Naive thymus-derived CD4-positive, alpha-beta T cell (primary cell): ENCODE data around the gene ISCA1. TPM values are rescaled to one million over a fixed set of nuclear protein-coding genes. Genes with fewer than 3 reads are reported as not detected.

ENCODE experiments used
- ATAC-seq: fragments of 150-1000 bp; cut with Tn5 transposase; 2 replicates; pipeline ENCODE4 v1.10.0; 2021; ENCODE audit warnings: mild to moderate bottlenecking, moderate library complexity
- CTCF ChIA-PET: fragments of 350-600 bp; sonication (Branson Sonifier 250); formaldehyde crosslinking; loops from one replicate; lab custom pipeline; 2021; ENCODE audit warnings: antibody characterized with exemption; lab: Charles Lee
- POLR2A ChIA-PET: fragments of 350-600 bp; sonication (Branson Sonifier 250); formaldehyde crosslinking; loops from one replicate; lab custom pipeline; 2021; ENCODE audit warnings: antibody characterized with exemption, inconsistent platforms; lab: Charles Lee
- DNase-seq, 9 donors: peaks; one replicate each; pipeline versions ENCODE4 v3.0.0 to v3.0.0-alpha.2; 2020 to 2022; ENCODE audit warnings: mixed read lengths in 1 of 9
- H3K27ac ChIP-seq: one replicate; pipeline ENCODE4 v1.7.0; 2013; ENCODE audit warnings: mild to moderate bottlenecking, low read depth, low read length, moderate library complexity
- H3K27me3 ChIP-seq, 2 donors: one replicate each; pipeline ENCODE4 v1.7.0; 2013; ENCODE audit warnings: low read length in 2 of 2, mild to moderate bottlenecking in 2 of 2, moderate library complexity in 2 of 2; ENCODE audit not compliant: control insufficient read depth in 2 of 2, insufficient read depth in 2 of 2
- H3K36me3 ChIP-seq, 3 experiments: 1 replicate in 2 of 3; 2 replicates in 1 of 3; pipeline ENCODE4 v1.7.0; 2013; ENCODE audit warnings: low read length in 3 of 3, mild to moderate bottlenecking in 3 of 3, moderate library complexity in 1 of 3; ENCODE audit not compliant: insufficient read depth in 3 of 3, control insufficient read depth in 2 of 3
- H3K4me1 ChIP-seq, 2 donors: one replicate each; pipeline ENCODE4 v1.7.0; 2013; ENCODE audit warnings: low read length in 2 of 2, mild to moderate bottlenecking in 2 of 2, moderate library complexity in 1 of 2; ENCODE audit not compliant: control insufficient read depth in 2 of 2, insufficient read depth in 2 of 2
- H3K4me3 ChIP-seq: 2 replicates; pipeline ENCODE4 v1.7.0; 2013; ENCODE audit warnings: mild to moderate bottlenecking, low read length
- H3K9me3 ChIP-seq, 3 experiments: 1 replicate in 2 of 3; 2 replicates in 1 of 3; pipeline ENCODE4 v1.7.0; 2013; ENCODE audit warnings: low read length in 3 of 3; ENCODE audit not compliant: control insufficient read depth in 2 of 3
- H3K27ac Mint-ChIP-seq, 9 donors: one replicate each; pipeline ENCODE4 v1.8.0; 2020 to 2022; ENCODE audit warnings: mixed read lengths in 9 of 9, mild to moderate bottlenecking in 8 of 9, moderate library complexity in 5 of 9, inconsistent platforms in 2 of 9
- H3K27me3 Mint-ChIP-seq, 5 donors: one replicate each; pipeline ENCODE4 v1.8.0; 2021 to 2022; ENCODE audit warnings: mixed read lengths in 5 of 5, mild to moderate bottlenecking in 1 of 5
- H3K36me3 Mint-ChIP-seq, 5 donors: one replicate each; pipeline ENCODE4 v1.8.0; 2020 to 2022; ENCODE audit warnings: mixed read lengths in 5 of 5, mild to moderate bottlenecking in 3 of 5, inconsistent platforms in 1 of 5
- H3K4me1 Mint-ChIP-seq, 7 donors: one replicate each; pipeline ENCODE4 v1.8.0; 2020 to 2022; ENCODE audit warnings: mixed read lengths in 7 of 7, mild to moderate bottlenecking in 3 of 7, inconsistent platforms in 1 of 7
- H3K4me3 Mint-ChIP-seq, 10 donors: one replicate each; pipeline ENCODE4 v1.8.0; 2020 to 2022; ENCODE audit warnings: mild to moderate bottlenecking in 10 of 10, mixed read lengths in 10 of 10, moderate library complexity in 6 of 10, inconsistent platforms in 2 of 10
- H3K9me3 Mint-ChIP-seq, 11 donors: one replicate each; pipeline ENCODE4 v1.8.0; 2020 to 2022; ENCODE audit warnings: mixed read lengths in 11 of 11, mild to moderate bottlenecking in 4 of 11, inconsistent platforms in 1 of 11, moderate library complexity in 1 of 11
- intact Hi-C, 2 donors: fragments of 100-400 bp; cut with micrococcal nuclease; formaldehyde crosslinking; loops; one replicate each; pipeline ENCODE4 v1.15.1; 2023
- polyA plus RNA-seq, 2 donors: library from polyadenylated mRNA; unstranded; fragments of 300-500 nt; fragmentation: Illumina TruSeq; gene quantifications; one replicate each; pipeline ENCODE4 v1.2.3, GENCODE V29; 2021
- total RNA-seq, 6 experiments: library from RNA in 5 of 6; stranded (reverse) in 5 of 6; gene quantifications; 1 replicate in 5 of 6; 2 replicates in 1 of 6; pipeline ENCODE4 v1.2.3 and lab custom pipeline; 2021 to 2026

Gene ISCA1
- total and polyA plus RNA-seq, 7 experiments from 2014 or later = 26.3 to 62.3 (median 38.4) TPM

DNA sequence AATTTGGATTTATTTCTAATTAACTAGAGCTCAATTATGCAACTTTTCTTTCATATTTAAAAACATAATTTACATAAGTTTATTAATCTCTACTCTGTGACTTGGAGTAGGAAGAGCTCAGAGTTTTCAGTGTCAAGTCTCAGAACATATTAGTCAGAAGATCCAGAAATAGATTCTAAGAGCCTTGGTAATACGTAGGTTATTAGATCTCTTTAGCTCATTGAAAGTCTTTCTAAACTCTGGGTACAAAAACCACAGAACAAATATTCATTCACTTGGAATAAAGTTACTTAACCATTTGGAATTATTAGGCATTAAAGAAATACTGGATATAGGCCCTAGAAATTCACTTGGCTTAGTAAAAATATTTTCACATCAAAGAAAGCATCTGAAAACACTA, 26.3 kb upstream of the ISCA1 start:
- ChIA-PET CTCF (interaction anchor here (0.7 kb wide), 2 partner anchors 9 to 52 kb away, joined by 3 read pairs; no protein-coding TSS in a partner anchor), POLR2A (interaction anchor here (0.8 kb wide), 1 partner anchor 9 kb away, joined by 4 read pairs; no protein-coding TSS in a partner anchor)
- no peak overlapping the region for H3K27ac ChIP-seq
- Mint-ChIP-seq H3K36me3 (peaks cover 19 to 66% (median 50%) of the 10 kb centered on the region in 5 donors), H3K27ac (peak overlapping the region in 1 of 9 donors; percentile 69), H3K4me1 (peaks cover 4 to 32% (median 18%) of the 10 kb centered on the region in 7 donors), H3K4me3 (no peak overlapping the region), H3K27me3 (no peaks in the 10 kb centered on the region), H3K9me3 (peaks cover 0 to 5% (median 0%) of the 10 kb centered on the region in 11 donors)
- ATAC-seq (no peak), DNase-seq (no peak)
- H3K4me3 ChIP-seq = no peak overlapping the region
- no peaks in the 10 kb centered on the region for H3K9me3 ChIP-seq
- peaks cover 17 to 65% (median 21%) of the 10 kb centered on the region in 3 experiments for H3K36me3 ChIP-seq
- intact Hi-C loops = no loop called here
- no peaks in the 10 kb centered on the region for H3K4me1 ChIP-seq
- H3K27me3 ChIP-seq = no peaks in the 10 kb centered on the region

GRCh38 chr9:86304236-86304730, 21.9 kb upstream of the ISCA1 start:
- Histone ChIP-seq H3K4me1 (no peaks in the 10 kb centered on the region), H3K9me3 (no peaks in the 10 kb centered on the region), H3K27me3 (no peaks in the 10 kb centered on the region), H3K4me3 (no peak overlapping the region), H3K36me3 (peaks cover 20 to 69% (median 42%) of the 10 kb centered on the region in 3 experiments), H3K27ac (no peak overlapping the region)
- Mint-ChIP-seq H3K27me3 (no peaks in the 10 kb centered on the region), H3K4me1 (peaks cover 9 to 37% (median 26%) of the 10 kb centered on the region in 7 donors), H3K27ac (peak overlapping the region in 8 of 9 donors; percentile 14 to 84 (median 58)), H3K4me3 (peak overlapping the region in 1 of 10 donors; percentile 5), H3K36me3 (peaks cover 8 to 51% (median 45%) of the 10 kb centered on the region in 5 donors), H3K9me3 (peaks cover 0 to 2% (median 0%) of the 10 kb centered on the region in 11 donors)
- ATAC-seq (no peak), DNase-seq (no peak)
- intact Hi-C loops = loop anchor here (5.0 kb wide), 1 partner anchor 33 kb away; no protein-coding TSS in a partner anchor
- ChIA-PET CTCF (no interaction called here), POLR2A (interaction anchor here (1.2 kb wide), 1 partner anchor 22 kb away, joined by 5 read pairs; the partner anchor contains the start of gene ISCA1)

- ATAC-seq = peak; percentile 79
- CTCF ChIA-PET = no interaction called here
These were observed 21.1 kb upstream of the ISCA1 start for GRCh38 chr9:86303316-86303975.

DNA sequence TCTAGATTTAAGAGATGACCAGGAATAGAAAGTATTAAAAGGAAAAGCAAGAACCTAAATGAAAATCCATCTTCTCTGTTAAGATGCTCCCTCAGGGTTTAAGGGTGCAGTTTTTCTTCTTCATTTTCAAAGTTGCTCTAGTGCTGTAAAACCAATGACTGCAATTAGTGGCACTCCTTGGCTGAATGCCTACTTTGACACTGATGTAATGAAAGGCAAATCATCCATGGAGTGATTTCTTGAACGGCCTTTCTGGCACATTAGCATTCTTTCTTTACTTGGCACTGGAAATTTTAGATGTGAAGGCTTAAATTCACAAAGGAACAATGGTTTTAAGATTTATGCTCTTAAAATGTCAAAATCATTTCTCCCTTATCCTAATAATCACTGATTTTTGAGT, 19.3 kb upstream of the ISCA1 start:
- peaks cover 8 to 57% (median 47%) of the 10 kb centered on the region in 5 donors for H3K36me3 Mint-ChIP-seq
- no peaks in the 10 kb centered on the region for H3K27me3 ChIP-seq
- CTCF ChIA-PET = no interaction called here
- no peaks in the 10 kb centered on the region for H3K4me1 ChIP-seq
- no peak overlapping the region for H3K27ac ChIP-seq
- peaks cover 0 to 2% (median 0%) of the 10 kb centered on the region in 11 donors for H3K9me3 Mint-ChIP-seq
- H3K27me3 Mint-ChIP-seq = no peaks in the 10 kb centered on the region
- peak overlapping the region in 4 of 9 donors; percentile 16 to 73 (median 51) for H3K27ac Mint-ChIP-seq
- DNase-seq (no peak), ATAC-seq (no peak)
- H3K9me3 ChIP-seq = no peaks in the 10 kb centered on the region
- POLR2A ChIA-PET = no interaction called here
- peaks cover 16 to 72% (median 51%) of the 10 kb centered on the region in 3 experiments for H3K36me3 ChIP-seq
- no peak overlapping the region for H3K4me3 ChIP-seq
- intact Hi-C loops = loop anchor here (2.0 to 5.0 kb wide), 2 partner anchors 19 to 36 kb away; partner anchors contain the start of gene ISCA1 (in 1 of the 2)
- peaks cover 12 to 43% (median 26%) of the 10 kb centered on the region in 7 donors for H3K4me1 Mint-ChIP-seq
- H3K4me3 Mint-ChIP-seq = no peak overlapping the region

More at GRCh38 chr9:86303316-86303975, 21.1 kb upstream of the ISCA1 start:
- Histone ChIP-seq H3K9me3 (no peaks in the 10 kb centered on the region), H3K27ac (peak overlapping the region; percentile 34), H3K4me1 (no peaks in the 10 kb centered on the region), H3K27me3 (no peaks in the 10 kb centered on the region), H3K4me3 (no peak overlapping the region), H3K36me3 (peaks cover 20 to 73% (median 43%) of the 10 kb centered on the region in 3 experiments)
- Mint-ChIP-seq H3K4me3 (peak overlapping the region in 7 of 10 donors; percentile 5 to 72 (median 42)), H3K36me3 (peaks cover 8 to 50% (median 43%) of the 10 kb centered on the region in 5 donors), H3K27ac (peak overlapping the region; percentile 37 to 87 (median 75)), H3K4me1 (peaks cover 9 to 37% (median 26%) of the 10 kb centered on the region in 7 donors), H3K9me3 (peaks cover 0 to 2% (median 0%) of the 10 kb centered on the region in 11 donors), H3K27me3 (no peaks in the 10 kb centered on the region)
- POLR2A ChIA-PET = interaction anchor here (1.2 kb wide), 2 partner anchors 9 to 21 kb away, joined by 3 to 5 read pairs; partner anchors contain the start of gene ISCA1
- intact Hi-C loops = loop anchor here (1.0 to 5.0 kb wide), 5 partner anchors 21 to 51 kb away; partner anchors contain the start of genes ISCA1 (in 2 of the 2) and TUT7 (in 1 of the 2)
- peak in 7 of 9 donors; percentile 8 to 45 (median 33) for DNase-seq

DNA sequence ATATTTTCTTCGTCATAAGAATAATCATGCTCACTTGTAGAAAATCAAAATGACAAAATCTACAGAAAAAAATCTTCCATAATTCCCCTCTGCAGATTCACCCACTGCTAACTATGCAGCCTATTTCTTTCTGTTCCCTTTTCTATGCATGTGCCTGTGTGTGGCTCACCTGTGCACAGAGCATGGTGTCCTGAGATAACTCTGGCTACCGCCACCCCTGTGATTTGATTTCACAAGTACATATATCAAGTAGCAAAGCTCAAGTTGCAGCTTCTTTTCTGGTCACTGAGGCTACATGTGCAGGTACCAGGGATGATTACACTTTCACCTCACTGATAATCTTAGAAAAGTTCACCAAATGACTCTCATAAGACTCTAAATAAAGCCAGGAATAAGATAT, 18.4 kb upstream of the ISCA1 start:
- H3K9me3 ChIP-seq = no peaks in the 10 kb centered on the region
- H3K36me3 ChIP-seq = peaks cover 16 to 69% (median 46%) of the 10 kb centered on the region in 3 experiments
- ATAC-seq = no peak
- H3K4me1 Mint-ChIP-seq = peaks cover 12 to 42% (median 26%) of the 10 kb centered on the region in 7 donors
- no peaks in the 10 kb centered on the region for H3K27me3 Mint-ChIP-seq
- H3K27me3 ChIP-seq = no peaks in the 10 kb centered on the region
- no peaks in the 10 kb centered on the region for H3K4me1 ChIP-seq
- no peak overlapping the region for H3K4me3 Mint-ChIP-seq
- ChIA-PET CTCF (no interaction called here), POLR2A (no interaction called here)
- DNase-seq = no peak
- intact Hi-C loops = loop anchor here (5.0 kb wide), 1 partner anchor 37 kb away; no protein-coding TSS in a partner anchor
- no peak overlapping the region for H3K4me3 ChIP-seq
- peak overlapping the region in 8 of 9 donors; percentile 3 to 76 (median 30) for H3K27ac Mint-ChIP-seq
- no peak overlapping the region for H3K27ac ChIP-seq
- peaks cover 0 to 2% (median 0%) of the 10 kb centered on the region in 11 donors for H3K9me3 Mint-ChIP-seq
- peaks cover 8 to 51% (median 44%) of the 10 kb centered on the region in 5 donors for H3K36me3 Mint-ChIP-seq

DNA sequence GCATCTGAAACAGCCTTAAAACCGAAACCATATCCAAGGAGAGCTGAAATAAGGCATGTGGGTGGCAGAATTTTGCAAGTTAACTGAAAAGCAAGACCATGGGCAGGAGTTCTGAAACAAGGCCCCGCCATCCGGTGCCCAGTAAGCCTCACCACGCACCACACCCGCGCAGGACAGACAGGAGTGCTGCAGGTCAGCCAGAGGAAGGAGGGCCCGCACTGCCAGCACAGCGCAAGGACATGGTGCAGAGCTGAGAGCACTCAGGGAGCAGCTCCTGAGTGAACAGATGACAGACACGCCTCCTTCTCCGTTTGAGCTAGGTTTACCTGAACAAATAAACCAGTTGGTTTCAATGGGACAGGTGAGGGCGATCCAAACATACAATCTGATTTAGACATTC, 16.5 kb upstream of the ISCA1 start:
- DNase-seq = no peak
- no peaks in the 10 kb centered on the region for H3K27me3 Mint-ChIP-seq
- Histone ChIP-seq H3K4me1 (no peaks in the 10 kb centered on the region), H3K9me3 (no peaks in the 10 kb centered on the region), H3K27me3 (no peaks in the 10 kb centered on the region), H3K4me3 (no peak overlapping the region), H3K36me3 (peaks cover 16 to 61% (median 46%) of the 10 kb centered on the region in 3 experiments), H3K27ac (peak overlapping the region; percentile 21)
- peaks cover 8 to 43% (median 39%) of the 10 kb centered on the region in 5 donors for H3K36me3 Mint-ChIP-seq
- intact Hi-C loops = no loop called here
- ATAC-seq = no peak
- H3K4me1 Mint-ChIP-seq = peaks cover 11 to 31% (median 12%) of the 10 kb centered on the region in 7 donors
- H3K4me3 Mint-ChIP-seq = peak overlapping the region in 2 of 10 donors; percentile 11 to 13
- POLR2A ChIA-PET = no interaction called here
- peaks cover 0 to 2% (median 0%) of the 10 kb centered on the region in 11 donors for H3K9me3 Mint-ChIP-seq
- peak overlapping the region in 1 of 9 donors; percentile 43 for H3K27ac Mint-ChIP-seq
- CTCF ChIA-PET = no interaction called here
